MM.1S (cell line): ENCODE results near the gene LAGE3.

Source experiments
- DNase-seq: peaks from one replicate; pipeline ENCODE4 v3.0.0-alpha.2; 2015
- H2AFZ ChIP-seq: fragments of 300-600 bp; sonication (generic); 2 replicates; pipeline ENCODE4 v1.6.0; 2016; ENCODE audit warnings: antibody characterized with exemption, low read length
- H3F3A ChIP-seq: fragments of 300-600 bp; sonication (generic); 2 replicates; pipeline ENCODE4 v1.6.1; 2016; ENCODE audit warnings: mild to moderate bottlenecking, antibody characterized with exemption, low read length, moderate library complexity, mixed read lengths; ENCODE audit not compliant: insufficient read depth
- H3K27ac ChIP-seq: fragments of 300-600 bp; sonication (generic); 2 replicates; pipeline ENCODE4 v1.5.1; 2016; ENCODE audit warnings: mild to moderate bottlenecking, low read length
- H3K27me3 ChIP-seq: fragments of 300-600 bp; sonication (generic); replicated peaks from 2 replicates; pipeline ENCODE4 v1.6.0; 2016; ENCODE audit warnings: low read length; ENCODE audit not compliant: insufficient read depth
- H3K36me3 ChIP-seq: fragments of 300-600 bp; sonication (generic); replicated peaks from 2 replicates; pipeline ENCODE4 v1.6.1; 2016; ENCODE audit warnings: mild to moderate bottlenecking, low read length, mixed read lengths; ENCODE audit not compliant: insufficient read depth
- H3K4me1 ChIP-seq: fragments of 300-600 bp; sonication (generic); 2 replicates; pipeline ENCODE4 v1.6.1; 2016; ENCODE audit warnings: low read length, mixed read lengths
- H3K4me2 ChIP-seq: fragments of 300-600 bp; sonication (generic); 2 replicates; pipeline ENCODE4 v1.6.0; 2016; ENCODE audit warnings: low read depth, low read length
- H3K4me3 ChIP-seq: fragments of 300-600 bp; sonication (generic); 2 replicates; pipeline ENCODE4 v1.5.1; 2016; ENCODE audit warnings: low read length, mixed read lengths
- H3K79me2 ChIP-seq: fragments of 300-600 bp; sonication (generic); 2 replicates; pipeline ENCODE4 v1.6.1; 2016; ENCODE audit warnings: mixed run types, low read length, mixed read lengths
- H3K9ac ChIP-seq: fragments of 300-600 bp; sonication (generic); 2 replicates; pipeline ENCODE4 v1.6.1; 2016; ENCODE audit warnings: low read length, mixed read lengths
- H3K9me2 ChIP-seq: fragments of 300-600 bp; sonication (generic); replicated peaks from 2 replicates; pipeline ENCODE4 v1.6.1; 2016; ENCODE audit warnings: mild to moderate bottlenecking, low read length, mixed read lengths; ENCODE audit not compliant: insufficient read depth
- H3K9me3 ChIP-seq: fragments of 300-600 bp; sonication (generic); replicated peaks from 2 replicates; pipeline ENCODE4 v1.6.1; 2016; ENCODE audit warnings: mild to moderate bottlenecking, low read length, mixed read lengths; ENCODE audit not compliant: insufficient read depth
- H4K20me1 ChIP-seq: fragments of 300-600 bp; sonication (generic); 2 replicates; pipeline ENCODE4 v1.6.1; 2016; ENCODE audit warnings: mild to moderate bottlenecking, low read length, moderate library complexity, mixed read lengths; ENCODE audit not compliant: insufficient read depth
- EZH2 ChIP-seq: fragments of 300-600 bp; sonication (generic); optimal IDR thresholded peaks from 2 replicates; pipeline ENCODE3; 2017; ENCODE audit warnings: low read depth, mild to moderate bottlenecking, antibody characterized with exemption, low read length, mixed read lengths
- EZH2phosphoT487 ChIP-seq: fragments of 300-600 bp; sonication (generic); IDR thresholded peaks from 2 replicates; pipeline ENCODE4 v1.6.1; 2018; ENCODE audit warnings: antibody characterized with exemption, low read length
- TF ChIP-seq, protein P1 (sequence below): fragments of 300-600 bp; sonication (generic); IDR thresholded peaks from 2 replicates; pipeline ENCODE4 v1.5.1; 2016; ENCODE audit warnings: antibody characterized with exemption, low read length, mixed read lengths

Gene LAGE3

GRCh38 chrX:154512879-154513553 lies 33.9 kb upstream of the LAGE3 start:
- Histone ChIP-seq H3K27me3 (no peaks in the 10 kb centered on the region), H3K9ac (no peak overlapping the region), H3K4me3 (no peak overlapping the region), H3K27ac (no peak overlapping the region), H3K79me2 (peaks cover 4% of the 10 kb centered on the region; the same call in 1 of the 2 replicates), H3K36me3 (no peaks in the 10 kb centered on the region), H3K4me1 (no peaks in the 10 kb centered on the region), H4K20me1 (no peaks in the 10 kb centered on the region), H2AFZ (no peak overlapping the region), H3K4me2 (no peak overlapping the region), H3K9me3 (no peaks in the 10 kb centered on the region), H3F3A (no peaks in the 10 kb centered on the region), H3K9me2 (no peaks in the 10 kb centered on the region)
- TF ChIP-seq EZH2 = no peak
- TF ChIP-seq, protein P1, sequence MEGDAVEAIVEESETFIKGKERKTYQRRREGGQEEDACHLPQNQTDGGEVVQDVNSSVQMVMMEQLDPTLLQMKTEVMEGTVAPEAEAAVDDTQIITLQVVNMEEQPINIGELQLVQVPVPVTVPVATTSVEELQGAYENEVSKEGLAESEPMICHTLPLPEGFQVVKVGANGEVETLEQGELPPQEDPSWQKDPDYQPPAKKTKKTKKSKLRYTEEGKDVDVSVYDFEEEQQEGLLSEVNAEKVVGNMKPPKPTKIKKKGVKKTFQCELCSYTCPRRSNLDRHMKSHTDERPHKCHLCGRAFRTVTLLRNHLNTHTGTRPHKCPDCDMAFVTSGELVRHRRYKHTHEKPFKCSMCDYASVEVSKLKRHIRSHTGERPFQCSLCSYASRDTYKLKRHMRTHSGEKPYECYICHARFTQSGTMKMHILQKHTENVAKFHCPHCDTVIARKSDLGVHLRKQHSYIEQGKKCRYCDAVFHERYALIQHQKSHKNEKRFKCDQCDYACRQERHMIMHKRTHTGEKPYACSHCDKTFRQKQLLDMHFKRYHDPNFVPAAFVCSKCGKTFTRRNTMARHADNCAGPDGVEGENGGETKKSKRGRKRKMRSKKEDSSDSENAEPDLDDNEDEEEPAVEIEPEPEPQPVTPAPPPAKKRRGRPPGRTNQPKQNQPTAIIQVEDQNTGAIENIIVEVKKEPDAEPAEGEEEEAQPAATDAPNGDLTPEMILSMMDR = no peak
- DNase-seq = no peak

GRCh38 chrX:154511761-154512160 lies 32.7 kb upstream of the LAGE3 start:
- no peaks in the 10 kb centered on the region for H3K4me1 ChIP-seq
- no peak overlapping the region for H2AFZ ChIP-seq
- H3K27me3 ChIP-seq = no peaks in the 10 kb centered on the region
- no peak for TF ChIP-seq EZH2
- TF ChIP-seq EZH2phosphoT487 = no peak
- TF ChIP-seq, protein P1 = no peak
- no peak overlapping the region for H3K27ac ChIP-seq
- H3K4me2 ChIP-seq = no peak overlapping the region
- H3K9ac ChIP-seq = no peak overlapping the region
- H3K9me3 ChIP-seq = no peaks in the 10 kb centered on the region
- H3K4me3 ChIP-seq = no peak overlapping the region
- H4K20me1 ChIP-seq = no peaks in the 10 kb centered on the region
- H3F3A ChIP-seq = no peaks in the 10 kb centered on the region
- no peak for DNase-seq
- peaks cover 4% of the 10 kb centered on the region; the same call in 1 of the 2 replicates for H3K79me2 ChIP-seq
- H3K36me3 ChIP-seq = no peaks in the 10 kb centered on the region
- H3K9me2 ChIP-seq = no peaks in the 10 kb centered on the region

DNA sequence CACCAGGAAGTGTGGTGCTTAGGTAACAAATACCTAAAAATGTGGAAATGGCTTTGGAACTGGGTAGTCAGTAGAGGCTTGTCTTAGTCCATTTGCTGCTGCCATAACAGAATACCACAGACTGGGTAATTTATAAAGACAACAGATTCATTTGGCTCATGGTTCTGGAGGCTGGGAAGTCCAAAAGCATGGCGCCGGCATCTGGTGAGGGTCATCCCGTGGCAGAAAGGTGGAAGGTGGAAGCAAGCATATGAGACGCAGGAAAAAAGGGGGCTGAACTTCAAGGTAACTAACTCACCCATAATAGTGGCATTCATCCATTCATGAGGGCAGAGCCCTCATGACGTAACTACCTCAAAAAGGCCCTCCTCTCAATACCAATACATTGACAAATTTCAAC lies 30.4 kb upstream of the LAGE3 start:
- H4K20me1 ChIP-seq = no peaks in the 10 kb centered on the region
- no peaks in the 10 kb centered on the region for H3K79me2 ChIP-seq
- TF ChIP-seq EZH2phosphoT487 (no peak), EZH2 (no peak)
- TF ChIP-seq, protein P1 = no peak
- H2AFZ ChIP-seq = no peak overlapping the region
- no peaks in the 10 kb centered on the region for H3F3A ChIP-seq
- H3K36me3 ChIP-seq = no peaks in the 10 kb centered on the region
- H3K27ac ChIP-seq = no peak overlapping the region
- no peak overlapping the region for H3K4me3 ChIP-seq
- no peaks in the 10 kb centered on the region for H3K9me2 ChIP-seq
- no peaks in the 10 kb centered on the region for H3K4me1 ChIP-seq
- no peaks in the 10 kb centered on the region for H3K9me3 ChIP-seq
- no peak overlapping the region for H3K4me2 ChIP-seq
- no peak overlapping the region for H3K9ac ChIP-seq
- H3K27me3 ChIP-seq = no peaks in the 10 kb centered on the region
- DNase-seq = no peak
